ENCODE measurements around the gene LRRC32.

LRRC32 gene

DNA sequence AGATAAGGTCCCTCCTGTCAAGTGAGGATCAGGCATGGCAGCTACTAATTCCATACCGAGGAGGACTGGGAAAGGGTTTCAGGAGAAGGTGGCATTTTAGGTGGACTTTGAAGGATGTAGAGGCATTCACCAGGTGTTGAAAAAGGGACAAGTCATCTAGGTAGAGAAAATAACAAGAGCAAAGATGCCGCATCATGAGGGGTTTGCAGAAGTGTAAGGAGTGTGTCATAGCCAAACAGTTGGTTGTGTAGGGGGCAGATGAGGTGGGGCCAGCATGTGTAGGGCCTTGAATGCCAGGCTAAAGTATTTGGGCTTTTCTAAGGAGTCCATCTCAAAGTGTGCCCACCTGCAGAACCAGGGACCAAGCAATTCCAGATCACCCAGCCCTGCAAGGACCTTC lies 11.6 kb upstream of the LRRC32 start:
- no peak for DNase-seq (ENCODE audit: low read depth)
- H3K4me3 ChIP-seq (ENCODE audit: low read depth, low read length), result no peak overlapping the region
- TF ChIP-seq, protein P1, sequence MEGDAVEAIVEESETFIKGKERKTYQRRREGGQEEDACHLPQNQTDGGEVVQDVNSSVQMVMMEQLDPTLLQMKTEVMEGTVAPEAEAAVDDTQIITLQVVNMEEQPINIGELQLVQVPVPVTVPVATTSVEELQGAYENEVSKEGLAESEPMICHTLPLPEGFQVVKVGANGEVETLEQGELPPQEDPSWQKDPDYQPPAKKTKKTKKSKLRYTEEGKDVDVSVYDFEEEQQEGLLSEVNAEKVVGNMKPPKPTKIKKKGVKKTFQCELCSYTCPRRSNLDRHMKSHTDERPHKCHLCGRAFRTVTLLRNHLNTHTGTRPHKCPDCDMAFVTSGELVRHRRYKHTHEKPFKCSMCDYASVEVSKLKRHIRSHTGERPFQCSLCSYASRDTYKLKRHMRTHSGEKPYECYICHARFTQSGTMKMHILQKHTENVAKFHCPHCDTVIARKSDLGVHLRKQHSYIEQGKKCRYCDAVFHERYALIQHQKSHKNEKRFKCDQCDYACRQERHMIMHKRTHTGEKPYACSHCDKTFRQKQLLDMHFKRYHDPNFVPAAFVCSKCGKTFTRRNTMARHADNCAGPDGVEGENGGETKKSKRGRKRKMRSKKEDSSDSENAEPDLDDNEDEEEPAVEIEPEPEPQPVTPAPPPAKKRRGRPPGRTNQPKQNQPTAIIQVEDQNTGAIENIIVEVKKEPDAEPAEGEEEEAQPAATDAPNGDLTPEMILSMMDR (IDR thresholded peaks at IDR 0.05; ENCODE audit: control insufficient read depth, extremely low read depth, insufficient read depth), result no peak

DNA sequence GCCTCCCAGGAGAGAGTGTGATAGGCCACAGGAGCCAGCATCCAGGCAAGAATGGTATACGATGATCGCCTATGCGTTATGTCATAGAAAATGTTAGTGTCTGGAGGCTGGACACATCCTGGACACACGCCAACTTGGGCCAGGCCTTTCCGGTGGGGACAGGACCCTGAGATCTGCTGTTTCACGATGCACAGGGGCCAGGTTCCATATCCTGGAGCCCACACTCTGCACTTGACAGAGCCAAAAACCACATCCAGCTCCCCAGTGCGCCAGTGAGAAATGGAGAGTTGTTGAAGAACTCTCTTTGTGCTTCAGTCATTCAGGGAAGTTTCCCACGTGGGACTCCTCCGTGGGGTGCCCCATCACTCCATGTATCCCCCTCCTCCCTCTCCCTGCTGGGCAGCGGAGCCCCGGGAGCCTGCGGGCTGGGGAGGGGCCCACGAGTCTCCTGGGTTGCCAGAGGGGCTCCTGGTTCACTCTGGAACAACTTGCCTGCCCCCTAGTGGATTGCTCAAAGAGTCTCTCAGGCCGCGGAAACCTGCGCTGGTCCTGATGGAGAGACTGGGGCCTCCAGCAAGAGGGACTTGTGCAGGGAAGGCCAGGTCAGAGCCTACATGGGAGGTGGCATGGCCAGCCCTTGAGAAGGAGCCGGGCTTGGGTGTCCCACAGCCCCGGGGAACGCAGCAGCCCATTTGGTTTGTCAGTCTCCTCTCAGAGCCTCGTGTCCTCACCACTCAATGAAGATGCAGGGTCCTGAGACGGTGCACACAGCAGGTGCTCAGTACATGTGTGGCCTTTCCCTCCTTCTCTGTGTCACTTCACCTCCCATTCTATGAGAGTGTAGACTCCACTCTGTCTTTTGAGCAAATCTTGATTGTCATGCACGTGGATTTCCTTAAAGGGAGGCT lies 10.2 kb upstream of the LRRC32 start:
- H3K4me3 ChIP-seq (ENCODE audit: low read depth, low read length), result no peak overlapping the region
- peak; percentile 17 for DNase-seq (ENCODE audit: low read depth)
- TF ChIP-seq, protein P1 (IDR thresholded peaks at IDR 0.05; ENCODE audit: control insufficient read depth, extremely low read depth, insufficient read depth), result peak; percentile 80

DNA sequence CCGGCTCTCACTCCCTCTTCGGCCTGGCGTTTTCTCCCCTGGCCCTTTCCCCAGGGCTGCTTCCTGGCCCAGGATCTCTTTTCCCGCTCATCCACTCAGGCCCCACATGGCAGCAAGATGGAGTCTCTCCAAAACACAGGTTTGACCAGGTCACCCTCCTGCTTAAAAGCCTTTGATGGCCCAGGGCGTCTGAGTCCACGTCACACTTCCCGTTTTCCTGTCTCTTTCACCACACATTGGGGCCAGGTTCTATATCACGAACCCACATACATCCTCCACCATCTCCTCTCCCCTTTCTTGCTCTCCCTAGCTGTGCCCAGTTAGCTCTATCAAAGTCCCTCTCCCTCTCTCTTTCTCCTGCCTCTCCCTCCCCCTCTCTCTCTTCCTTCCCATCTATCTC lies 7.8 kb upstream of the LRRC32 start:
- TF ChIP-seq, protein P1 (IDR thresholded peaks at IDR 0.05; ENCODE audit: control insufficient read depth, extremely low read depth, insufficient read depth), result no peak
- H3K4me3 ChIP-seq (ENCODE audit: low read depth, low read length), result no peak overlapping the region
- DNase-seq (ENCODE audit: low read depth), result no peak

DNA sequence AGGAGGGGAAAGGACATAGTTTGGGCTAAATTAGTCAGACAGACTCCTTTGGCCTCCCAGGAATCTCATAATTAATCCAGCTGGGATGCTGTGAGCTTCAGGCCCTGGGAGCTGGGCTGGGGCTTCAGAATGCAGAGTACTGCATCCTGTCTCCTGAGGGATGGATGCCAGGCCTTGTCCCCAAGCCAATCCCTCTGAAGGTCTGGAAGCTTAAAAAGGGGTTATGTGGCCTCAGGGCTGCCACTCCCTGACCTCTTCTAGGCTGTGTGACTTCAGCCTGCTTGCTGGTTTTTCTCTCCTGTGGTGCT lies 6.9 kb upstream of the LRRC32 start:
- TF ChIP-seq, protein P1 (IDR thresholded peaks at IDR 0.05; ENCODE audit: control insufficient read depth, extremely low read depth, insufficient read depth), result no peak
- no peak for DNase-seq (ENCODE audit: low read depth)
- no peak overlapping the region for H3K4me3 ChIP-seq (ENCODE audit: low read depth, low read length)

DNA sequence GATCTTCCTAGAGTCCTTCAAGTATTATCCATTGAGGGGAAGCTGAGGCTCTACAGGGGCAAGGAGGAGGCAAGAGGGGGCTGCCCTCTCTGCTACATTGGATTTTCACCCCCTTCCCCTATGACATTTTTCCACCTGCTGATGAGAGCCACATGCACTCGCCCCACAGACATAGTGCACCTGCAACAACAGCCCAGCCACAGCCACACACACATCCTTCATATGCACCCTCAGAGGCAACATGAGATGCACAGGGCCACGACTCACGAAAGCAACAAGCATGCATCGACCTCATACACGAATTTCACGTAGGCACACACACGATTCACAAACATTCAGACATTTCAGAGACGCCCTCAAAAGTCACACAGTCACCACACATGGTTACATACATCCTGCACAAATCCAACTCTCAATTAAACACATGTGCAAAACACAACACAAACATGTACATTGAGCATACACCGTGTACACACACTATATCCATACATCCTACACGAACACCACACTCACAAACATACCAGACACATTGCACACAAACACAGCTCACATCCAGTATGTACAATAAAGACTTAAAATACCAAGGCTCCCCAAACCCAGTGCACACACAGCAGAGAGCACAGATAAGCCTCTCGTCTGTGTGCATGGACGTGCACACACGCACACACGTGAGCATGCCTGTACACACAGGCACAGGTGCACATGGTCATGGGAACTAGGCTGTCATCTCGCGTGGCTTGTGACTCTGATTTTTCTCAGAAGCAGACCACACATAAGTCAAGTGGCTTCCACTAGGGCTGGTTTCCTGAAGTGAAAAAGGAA lies 6.3 kb upstream of the LRRC32 start:
- H3K4me3 ChIP-seq (ENCODE audit: low read depth, low read length), result no peak overlapping the region
- DNase-seq (ENCODE audit: low read depth), result no peak
- TF ChIP-seq, protein P1 (IDR thresholded peaks at IDR 0.05; ENCODE audit: control insufficient read depth, extremely low read depth, insufficient read depth), result no peak

DNA sequence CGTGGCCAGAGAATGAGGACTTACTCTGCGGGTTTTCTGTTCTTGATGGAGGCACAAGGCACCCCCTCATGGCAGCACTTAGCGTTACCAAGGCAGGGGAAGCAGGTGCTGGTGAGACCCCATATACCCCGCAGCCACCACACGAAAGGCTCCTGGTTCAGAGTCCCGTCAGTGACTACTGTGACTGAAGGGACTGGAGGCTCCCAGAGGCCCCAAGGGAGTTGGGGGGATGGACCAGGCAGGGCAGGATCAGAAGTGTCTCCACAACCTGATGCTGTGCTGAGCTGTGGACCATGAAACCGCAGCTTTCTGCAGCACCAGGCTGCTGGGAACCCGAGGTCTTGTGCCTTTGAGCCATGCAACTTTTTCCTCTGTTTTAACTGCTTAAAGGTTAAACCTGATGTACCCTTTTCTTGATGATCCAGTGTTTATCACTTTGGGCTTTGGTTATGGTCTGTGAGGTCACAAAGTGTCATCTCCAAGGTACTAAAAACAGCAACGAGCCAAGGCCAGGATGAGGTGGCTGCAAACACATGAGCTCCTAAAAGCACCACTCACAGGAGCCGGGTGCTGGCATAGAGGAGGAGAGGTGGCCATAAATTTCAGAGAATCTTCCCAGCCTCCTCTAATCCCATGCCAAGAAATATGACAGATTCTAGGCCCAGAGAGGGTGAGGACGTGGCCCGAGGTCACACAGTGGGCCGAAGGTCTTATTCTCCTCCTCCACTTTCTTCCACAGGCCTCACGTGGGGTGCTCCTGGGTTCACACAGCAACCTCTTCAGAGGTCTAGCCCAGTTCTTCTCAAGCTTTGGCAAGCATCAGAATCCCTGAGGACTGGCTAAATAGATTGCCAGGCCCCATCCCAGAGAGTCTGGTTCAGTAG lies 4.2 kb upstream of the LRRC32 start:
- no peak for DNase-seq (ENCODE audit: low read depth)

More for the DNA sequence above, 4.2 kb upstream of the LRRC32 start:
- TF ChIP-seq, protein P1 (IDR thresholded peaks at IDR 0.05; ENCODE audit: control insufficient read depth, extremely low read depth, insufficient read depth), result no peak
- H3K4me3 ChIP-seq (ENCODE audit: low read depth, low read length), result no peak overlapping the region
